HepG2 (cell line): ENCODE data around the gene PCDHGB1.

Experiments
- POLR2AphosphoS2 ChIP-seq: IDR thresholded peaks from 2 replicates; pipeline ENCODE4 v1.6.1; 2011; ENCODE audit warnings: low read depth, low read length, improper control_type of control experiment
- POLR2AphosphoS5 ChIP-seq: IDR thresholded peaks from 2 replicates; pipeline ENCODE4 v1.6.1; 2012; ENCODE audit warnings: low read depth, low read length
- ZFP1 ChIP-seq: IDR thresholded peaks from 2 replicates; pipeline ENCODE4 v1.6.1; 2016
- ZNF549 ChIP-seq: sonication (generic); formaldehyde crosslinking; IDR thresholded peaks from 2 replicates; pipeline ENCODE4 v1.5.0; 2020; ENCODE audit warnings: missing genetic modification reagents

DNA sequence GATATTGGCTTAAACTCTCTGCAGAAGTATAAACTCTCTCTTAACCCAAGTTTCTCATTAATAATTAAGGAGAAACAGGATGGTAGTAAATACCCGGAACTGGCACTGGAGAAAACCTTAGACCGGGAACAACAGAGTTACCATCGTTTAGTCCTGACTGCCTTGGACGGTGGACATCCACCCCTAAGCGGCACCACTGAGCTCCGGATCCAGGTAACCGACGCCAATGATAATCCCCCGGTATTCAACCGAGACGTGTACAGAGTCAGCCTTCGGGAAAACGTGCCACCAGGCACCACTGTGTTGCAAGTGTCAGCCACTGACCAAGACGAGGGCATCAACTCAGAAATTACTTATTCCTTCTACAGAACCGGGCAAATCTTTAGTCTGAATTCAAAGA, 48.7 kb downstream of the PCDHGB1 start:
- no peak for TF ChIP-seq ZFP1 (CRISPR knock-in tag)
- no peak for TF ChIP-seq POLR2AphosphoS2
- TF ChIP-seq ZNF549 (CRISPR knock-in tag): no peak
- no peak for TF ChIP-seq POLR2AphosphoS5
